Mesothelial cell of epicardium (in vitro differentiated cells): ENCODE measurements around the gene PVALEF. TPM values are rescaled to one million over a fixed set of nuclear protein-coding genes. Genes with fewer than 3 reads are reported as not detected.

Source experiments
- DNase-seq, 2 experiments: peaks; one replicate each; pipeline ENCODE4 v3.0.0; 2021; ENCODE audit warnings: low spot score in 2 of 2; ENCODE audit not compliant: unreplicated experiment in 2 of 2
- H3K27ac Mint-ChIP-seq: 2 replicates; pipeline ENCODE4 v1.8.0; 2021; ENCODE audit warnings: mixed read lengths
- H3K27me3 Mint-ChIP-seq: 2 replicates; pipeline ENCODE4 v1.8.0; 2021; ENCODE audit warnings: low read depth, mixed read lengths
- H3K36me3 Mint-ChIP-seq: 2 replicates; pipeline ENCODE4 v1.8.0; 2021; ENCODE audit warnings: mixed read lengths
- H3K4me1 Mint-ChIP-seq: 2 replicates; pipeline ENCODE4 v1.8.0; 2021; ENCODE audit warnings: mixed read lengths
- H3K4me3 Mint-ChIP-seq: 2 replicates; pipeline ENCODE4 v1.8.0; 2021; ENCODE audit warnings: mild to moderate bottlenecking, moderate library complexity, mixed read lengths
- H3K9me3 Mint-ChIP-seq: 2 replicates; pipeline ENCODE4 v1.8.0; 2021; ENCODE audit warnings: mixed read lengths
- total RNA-seq: library from RNA; stranded (reverse); gene quantifications from 3 replicates; pipeline ENCODE4 v1.2.1, GENCODE V29; 2021
- TF ChIP-seq, protein P1 (sequence below): fragments of 200-600 bp; sonication (generic); IDR thresholded peaks from one replicate; pipeline ENCODE4 v1.5.0; 2021; ENCODE audit warnings: antibody characterized with exemption; ENCODE audit not compliant: unreplicated experiment

The PVALEF gene
- total RNA-seq, 1 donor from 2014 or later: 0.22 TPM

DNA sequence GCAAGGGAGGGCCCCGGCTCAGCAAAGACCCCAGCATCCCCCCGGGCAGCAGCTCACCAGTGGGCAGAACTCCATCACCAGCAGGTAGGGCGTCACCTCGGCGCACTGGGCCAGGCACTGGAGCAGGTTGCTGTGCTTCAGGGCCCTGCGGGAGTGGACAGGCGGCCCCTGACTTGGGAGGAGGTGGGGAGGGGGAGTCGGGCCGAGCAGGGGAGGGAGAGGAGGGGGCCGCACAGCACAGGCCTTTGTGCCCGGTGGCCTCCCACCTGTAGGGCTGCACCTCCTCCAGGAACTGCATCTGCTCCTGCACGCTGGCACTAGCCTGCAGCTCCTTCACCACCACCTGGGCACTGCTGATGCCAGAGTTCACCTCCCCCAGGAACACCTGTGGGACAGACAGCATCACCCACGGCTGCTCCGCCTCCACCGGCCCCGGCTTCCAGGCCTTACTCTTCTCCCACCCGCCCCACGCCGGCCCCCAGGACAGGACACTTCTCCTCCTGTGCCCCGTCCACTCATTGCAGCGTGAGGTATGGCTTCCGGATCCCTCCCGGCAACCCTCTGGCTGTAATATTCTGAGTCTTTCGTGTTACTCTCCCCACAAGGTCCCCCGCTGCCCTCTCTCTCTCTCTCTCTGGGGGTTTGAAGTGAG, 37.7 kb upstream of the PVALEF start:
- no peaks in the 10 kb centered on the region for H3K27me3 Mint-ChIP-seq
- H3K4me3 Mint-ChIP-seq: no peak overlapping the region
- H3K36me3 Mint-ChIP-seq: no peaks in the 10 kb centered on the region
- H3K9me3 Mint-ChIP-seq: no peaks in the 10 kb centered on the region
- H3K27ac Mint-ChIP-seq: no peak overlapping the region
- H3K4me1 Mint-ChIP-seq: no peaks in the 10 kb centered on the region
- TF ChIP-seq, protein P1, sequence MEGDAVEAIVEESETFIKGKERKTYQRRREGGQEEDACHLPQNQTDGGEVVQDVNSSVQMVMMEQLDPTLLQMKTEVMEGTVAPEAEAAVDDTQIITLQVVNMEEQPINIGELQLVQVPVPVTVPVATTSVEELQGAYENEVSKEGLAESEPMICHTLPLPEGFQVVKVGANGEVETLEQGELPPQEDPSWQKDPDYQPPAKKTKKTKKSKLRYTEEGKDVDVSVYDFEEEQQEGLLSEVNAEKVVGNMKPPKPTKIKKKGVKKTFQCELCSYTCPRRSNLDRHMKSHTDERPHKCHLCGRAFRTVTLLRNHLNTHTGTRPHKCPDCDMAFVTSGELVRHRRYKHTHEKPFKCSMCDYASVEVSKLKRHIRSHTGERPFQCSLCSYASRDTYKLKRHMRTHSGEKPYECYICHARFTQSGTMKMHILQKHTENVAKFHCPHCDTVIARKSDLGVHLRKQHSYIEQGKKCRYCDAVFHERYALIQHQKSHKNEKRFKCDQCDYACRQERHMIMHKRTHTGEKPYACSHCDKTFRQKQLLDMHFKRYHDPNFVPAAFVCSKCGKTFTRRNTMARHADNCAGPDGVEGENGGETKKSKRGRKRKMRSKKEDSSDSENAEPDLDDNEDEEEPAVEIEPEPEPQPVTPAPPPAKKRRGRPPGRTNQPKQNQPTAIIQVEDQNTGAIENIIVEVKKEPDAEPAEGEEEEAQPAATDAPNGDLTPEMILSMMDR: no peak
- DNase-seq: no peak

DNA sequence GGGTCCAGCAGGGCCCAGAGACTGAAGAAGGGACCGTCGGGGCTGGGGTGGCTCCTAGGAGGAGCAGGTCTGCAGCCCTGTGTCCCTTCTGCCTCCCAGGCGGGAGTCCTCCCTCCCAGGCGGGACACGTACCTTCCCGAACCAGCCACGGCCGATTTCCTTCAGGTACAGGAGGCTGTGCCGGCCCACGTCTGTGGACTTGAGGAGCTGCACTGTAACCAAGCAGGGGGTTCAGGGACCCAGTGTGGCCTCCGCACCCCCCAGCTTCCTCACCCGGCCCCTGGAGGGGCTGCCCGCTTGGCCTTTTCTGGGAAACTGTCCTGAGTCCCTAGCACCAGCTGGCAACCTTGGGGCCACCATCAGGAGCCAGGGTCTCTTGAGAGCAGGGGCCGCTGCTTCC, 37.0 kb upstream of the PVALEF start:
- H3K27me3 Mint-ChIP-seq: no peaks in the 10 kb centered on the region
- H3K36me3 Mint-ChIP-seq: no peaks in the 10 kb centered on the region
- TF ChIP-seq, protein P1: no peak
- H3K4me3 Mint-ChIP-seq: no peak overlapping the region
- no peak overlapping the region for H3K27ac Mint-ChIP-seq
- no peaks in the 10 kb centered on the region for H3K4me1 Mint-ChIP-seq
- no peaks in the 10 kb centered on the region for H3K9me3 Mint-ChIP-seq
- DNase-seq: no peak

DNA sequence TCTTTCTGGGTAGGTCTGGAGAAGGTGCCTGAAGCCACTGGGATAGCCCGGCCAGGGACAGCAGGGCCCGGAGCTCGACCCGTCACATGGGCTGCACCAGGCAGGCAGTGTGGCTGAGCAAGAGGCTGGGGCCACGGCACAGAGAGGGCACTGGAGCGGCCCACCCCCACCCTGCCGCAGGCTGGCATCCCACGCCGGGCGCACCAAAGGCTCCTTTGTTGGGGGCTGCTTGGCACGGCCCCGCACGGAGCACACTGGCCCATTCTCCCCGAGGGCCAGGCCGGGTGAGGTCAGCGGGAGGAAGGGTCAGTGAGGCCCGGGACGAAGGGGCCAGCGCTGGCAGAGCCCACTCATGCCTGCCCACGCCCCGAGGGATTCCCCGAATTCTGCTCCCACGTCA, 36.5 kb upstream of the PVALEF start:
- Mint-ChIP-seq H3K27me3 (no peaks in the 10 kb centered on the region), H3K4me3 (no peak overlapping the region), H3K9me3 (no peaks in the 10 kb centered on the region), H3K36me3 (no peaks in the 10 kb centered on the region), H3K4me1 (no peaks in the 10 kb centered on the region), H3K27ac (no peak overlapping the region)
- no peak for DNase-seq
- TF ChIP-seq, protein P1: no peak

DNA sequence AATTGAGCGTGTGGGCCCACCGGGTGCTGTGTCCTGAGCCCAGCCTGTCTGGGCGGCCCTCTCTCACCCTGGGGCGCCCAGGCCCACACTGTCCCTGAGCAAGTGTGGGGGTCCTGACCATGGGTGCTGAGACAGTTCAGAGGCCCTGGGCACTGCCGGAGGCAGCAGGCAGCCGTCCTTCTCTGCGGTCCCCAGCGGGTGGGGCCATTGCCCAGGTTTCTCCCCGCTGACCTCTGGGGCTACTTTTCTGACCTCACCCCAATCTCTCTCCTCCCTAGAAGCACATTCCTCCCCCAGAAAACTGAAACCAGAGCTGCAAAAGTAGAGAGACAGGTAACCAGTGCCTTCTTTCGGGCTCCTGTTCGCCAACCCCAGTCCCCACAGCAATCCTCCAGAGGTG, 36.0 kb upstream of the PVALEF start:
- no peak for DNase-seq
- no peaks in the 10 kb centered on the region for H3K4me1 Mint-ChIP-seq
- H3K27me3 Mint-ChIP-seq: no peaks in the 10 kb centered on the region
- TF ChIP-seq, protein P1: no peak
- no peak overlapping the region for H3K27ac Mint-ChIP-seq
- H3K36me3 Mint-ChIP-seq: no peaks in the 10 kb centered on the region
- no peak overlapping the region for H3K4me3 Mint-ChIP-seq
- H3K9me3 Mint-ChIP-seq: no peaks in the 10 kb centered on the region

DNA sequence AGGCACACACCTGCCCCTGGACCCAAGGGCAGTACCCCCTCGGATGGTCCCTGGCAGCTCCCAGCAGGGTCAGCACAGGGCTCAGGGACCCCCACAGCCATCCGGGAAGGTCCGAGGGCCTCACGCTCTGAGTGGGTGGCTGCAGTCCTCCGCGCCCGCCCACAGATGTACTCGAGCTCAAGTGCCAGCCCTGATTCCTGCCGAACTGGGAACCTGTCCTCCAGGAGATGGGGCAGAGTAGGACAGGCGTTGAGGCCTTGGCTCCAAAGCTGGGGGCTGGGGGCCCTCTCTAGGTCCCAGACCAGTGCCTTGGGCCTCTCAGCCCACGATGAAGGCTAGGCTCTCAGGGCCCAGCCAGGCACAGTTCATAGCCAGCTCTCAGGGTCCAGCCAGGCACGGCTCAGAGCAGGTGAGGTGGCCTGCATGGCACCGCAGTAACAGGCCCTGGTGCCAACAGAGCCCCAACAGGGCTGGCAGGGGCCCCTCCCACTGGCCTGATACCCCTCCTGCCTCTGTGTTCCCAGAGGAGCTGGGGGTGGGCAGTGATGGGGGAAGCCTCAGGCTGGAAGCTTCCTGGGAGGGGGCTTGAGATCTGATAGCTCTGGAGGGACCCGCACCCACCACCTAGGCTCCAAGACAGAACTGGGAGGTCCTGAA, 35.5 kb upstream of the PVALEF start:
- Mint-ChIP-seq H3K4me1 (no peaks in the 10 kb centered on the region), H3K27me3 (no peaks in the 10 kb centered on the region), H3K9me3 (no peaks in the 10 kb centered on the region), H3K36me3 (no peaks in the 10 kb centered on the region), H3K4me3 (no peak overlapping the region), H3K27ac (no peak overlapping the region)
- DNase-seq: no peak
- TF ChIP-seq, protein P1: no peak
